PC-3 (cell line): ENCODE data around the gene PTPRN2. TPM values are rescaled to one million over a fixed set of nuclear protein-coding genes. Genes with fewer than 3 reads are reported as not detected.

Source experiments
- ATAC-seq: fragments of 200-7000 bp; cut with Tn5 transposase; 2 replicates; pipeline ENCODE4 v1.9.1; 2020; ENCODE audit warnings: mild to moderate bottlenecking, moderate library complexity
- BruUV-seq: library from RNA; stranded (reverse); fragments of 400-500 nt; replicated peaks from 2 replicates; lab custom pipeline; 2021; lab: Mats Ljungman, UMichigan
- CTCF ChIA-PET: fragments of 300-600 bp; sonication (Branson Sonifier 250); formaldehyde crosslinking; loops from one replicate; lab custom pipeline; 2022; ENCODE audit warnings: antibody characterized with exemption; lab: Charles Lee
- POLR2A ChIA-PET: fragments of 300-600 bp; sonication (Branson Sonifier 250); formaldehyde crosslinking; loops from one replicate; lab custom pipeline; 2022; ENCODE audit warnings: antibody characterized with exemption; ENCODE audit not compliant: unreplicated experiment; lab: Charles Lee
- DNase-seq: peaks from one replicate; pipeline ENCODE4 v3.0.0-alpha.2; 2015
- H2AFZ ChIP-seq: fragments of 300-600 bp; sonication (generic); 2 replicates; pipeline ENCODE4 v1.6.0; 2016; ENCODE audit warnings: antibody characterized with exemption, low read length
- H3F3A ChIP-seq: fragments of 300-600 bp; sonication (generic); one replicate; pipeline ENCODE4 v1.6.0; 2017; ENCODE audit warnings: antibody characterized with exemption, low read length, control low read depth, mild to moderate bottlenecking; ENCODE audit not compliant: unreplicated experiment
- H3K27ac ChIP-seq: fragments of 300-600 bp; sonication (generic); 2 replicates; pipeline ENCODE4 v1.5.1; 2016; ENCODE audit warnings: mild to moderate bottlenecking, low read length
- H3K27me3 ChIP-seq: fragments of 300-600 bp; sonication (generic); 2 replicates; pipeline ENCODE4 v1.6.1; 2016; ENCODE audit warnings: low read length, mixed read lengths
- H3K36me3 ChIP-seq: fragments of 300-600 bp; sonication (generic); 2 replicates; pipeline ENCODE4 v1.6.1; 2016; ENCODE audit warnings: low read depth, mixed run types, low read length, mixed read lengths
- H3K4me1 ChIP-seq: fragments of 300-600 bp; sonication (generic); 2 replicates; pipeline ENCODE4 v1.5.1; 2016; ENCODE audit warnings: low read length; ENCODE audit not compliant: insufficient read depth
- H3K4me2 ChIP-seq: fragments of 300-600 bp; sonication (generic); 2 replicates; pipeline ENCODE4 v1.6.0; 2016; ENCODE audit warnings: low read length
- H3K4me3 ChIP-seq: fragments of 300-600 bp; sonication (generic); 2 replicates; pipeline ENCODE4 v1.5.1; 2016; ENCODE audit warnings: mild to moderate bottlenecking, low read length, mixed read lengths
- H3K79me2 ChIP-seq: fragments of 300-600 bp; sonication (generic); 2 replicates; pipeline ENCODE4 v1.6.1; 2017; ENCODE audit warnings: low read length, mixed read lengths
- H3K9ac ChIP-seq: fragments of 300-600 bp; sonication (generic); 2 replicates; pipeline ENCODE4 v1.6.0; 2016; ENCODE audit warnings: mild to moderate bottlenecking, low read length
- H3K9me2 ChIP-seq: fragments of 300-600 bp; sonication (generic); replicated peaks from 2 replicates; pipeline ENCODE4 v1.6.1; 2016; ENCODE audit warnings: mixed run types, low read length, mixed read lengths
- H3K9me3 ChIP-seq: fragments of 300-600 bp; sonication (generic); 2 replicates; pipeline ENCODE4 v1.6.1; 2016; ENCODE audit warnings: low read length, mixed read lengths
- H4K20me1 ChIP-seq: fragments of 300-600 bp; sonication (generic); 2 replicates; pipeline ENCODE4 v1.6.1; 2016; ENCODE audit warnings: low read length, mixed read lengths
- CTCF ChIP-seq: fragments of 300-600 bp; sonication (generic); conservative IDR thresholded peaks from 2 replicates; pipeline ENCODE4 v1.5.1; 2017; ENCODE audit warnings: antibody characterized with exemption, low read depth, mild to moderate bottlenecking, low read length
- EZH2 ChIP-seq: fragments of 300-600 bp; sonication (generic); IDR thresholded peaks from one replicate; pipeline ENCODE4 v1.6.1; 2017; ENCODE audit warnings: antibody characterized with exemption, mild to moderate bottlenecking, low read length; ENCODE audit not compliant: unreplicated experiment
- EZH2phosphoT487 ChIP-seq: fragments of 300-600 bp; sonication (generic); IDR thresholded peaks from 2 replicates; pipeline ENCODE4 v1.6.1; 2018; ENCODE audit warnings: mild to moderate bottlenecking, antibody characterized with exemption, low read length, borderline replicate concordance
- intact Hi-C: fragments of 100-400 bp; cut with micrococcal nuclease; formaldehyde crosslinking; loops from 2 replicates; pipeline ENCODE4 v1.9.0; 2023
- total RNA-seq: library from RNA; depleted of rRNA; stranded (reverse); fragments of >200 nt; gene quantifications from 2 replicates; pipeline ENCODE4 v1.2.3, GENCODE V29; 2014

Gene PTPRN2
- total RNA-seq, 1 experiment from 2014 or later = 3.2 TPM

- Histone ChIP-seq H3K27ac (no peak overlapping the region), H3K9me3 (no peaks in the 10 kb centered on the region), H3K4me1 (no peaks in the 10 kb centered on the region), H3K36me3 (no peaks in the 10 kb centered on the region), H4K20me1 (no peaks in the 10 kb centered on the region), H3K9ac (no peak overlapping the region), H3K4me2 (no peak overlapping the region), H2AFZ (no peak overlapping the region), H3F3A (no peaks in the 10 kb centered on the region), H3K27me3 (peaks cover 25% of the 10 kb centered on the region), H3K4me3 (no peak overlapping the region), H3K9me2 (no peaks in the 10 kb centered on the region), H3K79me2 (no peaks in the 10 kb centered on the region)
- intact Hi-C loops = no loop called here
- BruUV-seq = no TSS peak
- TF ChIP-seq EZH2phosphoT487 = no peak
- TF ChIP-seq CTCF = no peak
- TF ChIP-seq EZH2 = no peak
- ATAC-seq (no peak), DNase-seq (no peak)
- ChIA-PET CTCF (no interaction called here), POLR2A (no interaction called here)
These were observed 856.5 kb downstream of the PTPRN2 start for GRCh38 chr7:157731126-157731525.

- Histone ChIP-seq H3K9me2 (no peaks in the 10 kb centered on the region), H3K27ac (no peak overlapping the region), H4K20me1 (no peaks in the 10 kb centered on the region), H3K9ac (no peak overlapping the region), H2AFZ (no peak overlapping the region), H3K9me3 (no peaks in the 10 kb centered on the region), H3K36me3 (no peaks in the 10 kb centered on the region), H3F3A (no peaks in the 10 kb centered on the region), H3K4me3 (no peak overlapping the region), H3K27me3 (peaks cover 20% of the 10 kb centered on the region), H3K4me1 (no peaks in the 10 kb centered on the region), H3K79me2 (no peaks in the 10 kb centered on the region), H3K4me2 (no peak overlapping the region)
- ATAC-seq (no peak), DNase-seq (no peak)
- CTCF ChIA-PET = no interaction called here
- intact Hi-C loops = no loop called here
- TF ChIP-seq EZH2 (no peak), EZH2phosphoT487 (no peak), CTCF (no peak)
- no TSS peak for BruUV-seq
- POLR2A ChIA-PET = no interaction called here
These were observed 857.0 kb downstream of the PTPRN2 start for GRCh38 chr7:157730614-157731013.

GRCh38 chr7:157729566-157729965, 858.1 kb downstream of the PTPRN2 start:
- Histone ChIP-seq H3K27ac (no peak overlapping the region), H2AFZ (no peak overlapping the region), H3K4me3 (no peak overlapping the region), H3K4me2 (no peak overlapping the region), H3F3A (no peaks in the 10 kb centered on the region), H3K27me3 (peaks cover 13% of the 10 kb centered on the region), H3K36me3 (no peaks in the 10 kb centered on the region), H3K4me1 (no peaks in the 10 kb centered on the region), H3K79me2 (no peaks in the 10 kb centered on the region), H4K20me1 (no peaks in the 10 kb centered on the region), H3K9me3 (no peaks in the 10 kb centered on the region), H3K9ac (no peak overlapping the region), H3K9me2 (no peaks in the 10 kb centered on the region)
- DNase-seq (no peak), ATAC-seq (no peak)
- POLR2A ChIA-PET = no interaction called here
- TF ChIP-seq EZH2 (no peak), EZH2phosphoT487 (no peak), CTCF (no peak)
- CTCF ChIA-PET = interaction anchor here (0.7 kb wide), 2 partner anchors 28 to 41 kb away, joined by 5 to 9 read pairs; no protein-coding TSS in a partner anchor
- no TSS peak for BruUV-seq
- intact Hi-C loops = no loop called here
